ENCODE measurements around the gene GGT6.

The GGT6 gene

DNA sequence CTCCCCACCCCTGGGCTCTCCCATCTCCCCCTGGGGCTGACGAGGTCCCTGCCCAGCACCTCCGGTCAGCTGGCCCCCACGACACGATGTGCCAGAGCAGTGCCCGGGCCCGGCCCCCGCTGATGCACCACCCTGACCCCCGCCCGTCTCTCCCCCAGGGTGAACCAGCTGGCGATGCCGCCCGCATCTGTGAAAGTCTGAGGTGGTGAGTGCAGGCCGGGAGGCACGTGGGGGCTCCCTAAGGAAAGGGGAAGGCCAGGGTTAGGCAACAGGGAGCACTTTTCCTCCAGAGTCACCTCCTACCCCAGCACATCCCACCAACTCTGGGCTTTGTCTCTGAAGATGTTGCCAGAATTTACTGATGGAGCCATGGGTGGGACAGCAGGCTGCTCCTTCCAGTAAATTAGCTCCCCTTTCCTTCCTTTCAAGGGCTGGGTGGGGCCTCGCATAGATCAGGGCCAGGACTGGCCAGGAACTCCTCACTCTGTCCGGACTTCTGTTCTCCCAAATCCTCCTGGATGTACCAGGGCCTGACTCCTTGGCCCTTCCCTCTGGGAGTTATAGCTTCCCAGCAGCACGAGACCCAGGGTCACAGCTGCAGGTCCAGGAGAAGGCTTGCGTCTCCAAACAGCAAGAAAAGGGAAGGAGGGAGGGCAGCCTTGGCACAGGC, 23.5 kb downstream of the GGT6 start:
- no peak for DNase-seq

DNA sequence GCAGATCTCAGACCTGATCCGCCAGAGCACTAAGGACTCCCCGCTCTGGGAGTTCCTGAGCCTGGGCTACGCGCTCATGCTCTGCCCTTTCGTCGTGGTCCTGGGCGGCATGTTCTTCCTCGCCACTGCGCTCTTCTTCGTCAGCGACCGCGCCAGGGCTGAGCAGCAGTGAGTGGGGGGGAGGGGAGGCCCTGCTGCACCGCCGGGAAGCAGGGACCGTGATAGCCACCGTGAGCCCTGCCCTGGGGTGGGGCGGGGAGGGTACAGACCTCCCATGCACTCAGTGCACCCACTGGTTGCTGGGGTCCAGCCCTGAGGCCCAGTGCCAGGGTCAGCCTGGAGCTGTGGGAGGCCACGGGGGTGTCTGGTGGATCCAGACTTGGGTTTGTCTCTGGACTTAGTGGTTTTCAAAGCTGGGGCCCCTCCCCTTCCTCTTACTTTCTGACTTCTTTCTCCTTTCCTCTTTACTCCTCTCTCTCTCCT, 24.1 kb downstream of the GGT6 start:
- DNase-seq: no peak

DNA sequence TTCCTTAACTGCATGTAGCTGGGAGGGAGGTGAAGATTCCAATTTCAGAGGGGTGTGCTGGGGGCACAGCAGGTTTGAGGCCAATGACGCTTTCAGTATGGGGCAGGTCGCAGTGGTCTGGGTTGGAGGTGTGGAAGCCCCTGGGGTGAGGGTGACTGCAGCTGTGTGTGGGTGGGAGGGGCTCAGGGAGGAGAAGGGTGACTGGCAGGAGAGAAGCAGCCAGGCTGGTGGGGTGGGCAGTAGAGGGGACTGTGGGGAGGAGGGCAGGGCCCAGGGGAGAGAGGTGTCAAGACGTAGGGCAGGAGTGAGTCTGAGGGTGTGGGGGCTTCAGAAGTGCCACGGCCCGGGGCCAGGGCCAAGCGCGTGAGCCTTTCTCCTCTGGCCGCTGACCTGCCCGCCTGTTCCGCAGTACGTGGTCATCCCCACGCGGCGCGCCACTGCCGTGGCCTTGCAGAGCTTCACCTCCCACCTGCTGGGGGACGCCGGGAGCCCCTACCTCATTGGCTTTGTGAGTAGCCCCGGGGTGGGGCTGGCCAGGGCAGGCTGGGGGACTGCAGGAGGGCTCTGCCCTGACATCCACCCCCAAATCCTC, 24.6 kb downstream of the GGT6 start:
- DNase-seq: no peak

DNA sequence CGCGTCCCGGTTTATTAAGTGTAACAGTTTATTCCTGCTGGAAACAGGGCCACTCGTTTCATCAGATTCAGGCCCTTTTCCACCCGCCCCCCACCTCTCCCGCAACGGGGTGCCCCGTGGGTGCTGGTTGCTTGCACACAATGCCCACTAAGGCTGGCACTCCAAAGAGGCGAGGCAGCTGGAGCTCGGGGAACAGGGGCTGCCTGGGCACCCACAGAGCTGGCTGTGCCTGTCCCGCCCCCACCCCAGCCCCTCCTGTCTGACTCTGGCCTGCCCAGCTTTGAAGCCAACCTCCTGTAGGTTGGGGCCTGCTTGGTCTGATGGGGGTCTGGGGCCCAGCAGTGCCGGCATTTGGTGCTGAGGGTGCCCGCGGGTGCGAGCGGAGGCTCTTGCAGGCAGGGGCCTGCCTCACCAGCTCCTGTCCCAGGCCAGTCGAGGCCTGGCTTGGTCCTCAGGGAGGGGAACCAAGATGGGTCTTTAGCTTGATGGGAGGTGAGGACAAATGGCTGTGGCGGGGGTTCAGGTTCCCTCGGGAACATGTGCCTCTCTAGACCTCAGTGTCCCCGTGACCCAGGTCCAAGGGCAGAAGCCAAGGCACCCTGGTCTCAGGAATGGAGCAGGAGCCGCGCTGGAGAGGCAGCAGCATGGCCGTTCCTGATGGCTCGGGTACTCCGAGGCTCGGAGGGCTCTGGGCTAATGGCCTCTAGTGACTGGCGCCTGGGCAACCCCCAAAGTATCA, 25.3 kb downstream of the GGT6 start:
- no peak for DNase-seq

DNA sequence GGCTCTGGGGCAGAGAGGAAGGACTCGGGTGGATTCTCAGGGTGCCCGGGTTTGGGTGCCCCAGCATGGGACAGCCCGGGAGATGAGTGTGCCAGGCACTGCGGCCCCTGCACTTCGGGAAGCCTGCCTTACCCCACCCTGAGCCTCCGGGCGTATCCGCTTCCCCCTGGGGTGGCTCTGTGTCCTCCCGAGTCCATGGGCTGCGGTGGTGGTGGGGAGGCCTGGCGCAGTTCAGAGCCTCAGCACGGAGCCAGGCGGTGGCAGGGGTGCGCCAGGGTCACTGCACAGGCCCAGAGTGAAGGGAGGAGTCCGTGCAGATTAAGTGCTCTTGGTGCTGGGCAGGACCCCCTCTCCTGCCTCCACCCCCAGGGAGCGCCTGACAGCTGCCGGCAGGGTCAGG, 25.9 kb downstream of the GGT6 start:
- DNase-seq: no peak

DNA sequence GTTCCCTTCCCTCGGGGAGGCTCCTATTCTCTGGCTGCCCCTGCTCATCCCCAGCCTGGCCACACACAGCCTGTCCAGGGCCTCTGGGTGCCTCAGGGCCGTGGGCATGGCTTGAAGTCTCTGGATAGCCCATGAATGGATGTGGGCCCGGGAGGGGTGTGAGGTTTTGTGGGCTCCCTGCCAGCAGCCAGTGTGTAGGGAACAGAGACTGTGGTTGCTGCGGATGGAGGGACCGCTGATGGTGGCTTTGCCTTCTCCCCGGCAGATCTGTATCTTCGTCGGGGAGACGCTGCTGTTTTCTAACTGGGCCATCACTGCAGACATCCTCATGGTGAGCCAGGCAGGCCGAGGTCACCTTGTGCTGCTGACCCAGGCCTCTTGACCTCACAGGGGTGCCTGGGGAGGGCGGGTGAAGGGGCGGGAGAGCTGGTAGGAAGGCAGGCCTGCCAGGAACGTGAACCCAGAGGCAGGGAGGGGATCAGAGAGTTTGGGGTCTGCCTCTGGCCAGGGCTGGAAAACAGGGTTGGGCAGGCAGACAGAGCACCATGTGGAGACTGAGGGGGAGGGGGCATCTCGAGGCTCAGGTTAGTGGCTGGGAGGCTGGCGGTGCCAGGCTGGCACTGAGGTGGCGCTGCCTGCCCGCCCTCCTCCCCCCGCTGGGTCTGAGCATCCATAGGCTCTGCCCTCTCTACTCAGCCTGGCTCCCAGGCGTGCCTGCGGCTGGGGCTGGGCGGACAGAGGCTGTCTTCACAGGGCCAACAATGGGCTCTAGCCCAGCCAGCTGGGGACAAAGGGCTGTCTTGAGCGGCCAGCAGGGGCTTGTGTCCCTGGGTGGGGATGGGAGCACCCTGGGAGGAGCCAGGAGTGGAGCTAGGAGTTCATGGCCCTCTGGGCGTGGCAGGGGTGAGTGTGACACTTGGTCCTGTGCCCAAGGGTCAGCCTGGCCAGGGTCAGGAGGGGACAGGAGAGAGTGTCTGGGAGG, 26.6 kb downstream of the GGT6 start:
- DNase-seq: no peak

DNA sequence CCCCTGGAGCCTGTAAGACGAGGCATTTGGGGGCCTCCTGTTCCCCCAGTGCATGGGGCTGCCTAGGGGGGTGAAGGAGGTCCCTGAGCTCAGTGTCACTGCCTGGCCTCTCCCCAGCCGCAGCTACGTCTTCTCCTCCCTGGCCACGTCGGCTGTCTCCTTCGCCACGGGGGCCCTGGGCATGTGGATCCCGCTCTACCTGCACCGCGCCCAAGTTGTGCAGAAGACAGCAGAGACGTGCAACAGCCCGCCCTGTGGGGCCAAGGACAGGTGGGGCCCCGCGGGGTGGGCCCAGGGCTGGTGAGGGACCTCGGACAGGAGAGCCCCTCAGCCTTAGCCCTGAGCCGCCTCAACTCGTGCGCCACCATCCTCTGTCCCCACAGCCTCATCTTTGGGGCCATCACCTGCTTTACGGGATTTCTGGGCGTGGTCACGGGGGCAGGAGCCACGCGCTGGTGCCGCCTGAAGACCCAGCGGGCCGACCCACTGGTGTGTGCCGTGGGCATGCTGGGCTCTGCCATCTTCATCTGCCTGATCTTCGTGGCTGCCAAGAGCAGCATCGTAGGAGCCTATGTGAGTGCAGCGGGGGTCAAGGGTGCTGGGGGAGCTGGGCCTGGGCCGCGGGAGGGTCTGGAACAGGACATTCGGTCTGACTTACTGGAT, 27.4 kb downstream of the GGT6 start:
- no peak for DNase-seq

DNA sequence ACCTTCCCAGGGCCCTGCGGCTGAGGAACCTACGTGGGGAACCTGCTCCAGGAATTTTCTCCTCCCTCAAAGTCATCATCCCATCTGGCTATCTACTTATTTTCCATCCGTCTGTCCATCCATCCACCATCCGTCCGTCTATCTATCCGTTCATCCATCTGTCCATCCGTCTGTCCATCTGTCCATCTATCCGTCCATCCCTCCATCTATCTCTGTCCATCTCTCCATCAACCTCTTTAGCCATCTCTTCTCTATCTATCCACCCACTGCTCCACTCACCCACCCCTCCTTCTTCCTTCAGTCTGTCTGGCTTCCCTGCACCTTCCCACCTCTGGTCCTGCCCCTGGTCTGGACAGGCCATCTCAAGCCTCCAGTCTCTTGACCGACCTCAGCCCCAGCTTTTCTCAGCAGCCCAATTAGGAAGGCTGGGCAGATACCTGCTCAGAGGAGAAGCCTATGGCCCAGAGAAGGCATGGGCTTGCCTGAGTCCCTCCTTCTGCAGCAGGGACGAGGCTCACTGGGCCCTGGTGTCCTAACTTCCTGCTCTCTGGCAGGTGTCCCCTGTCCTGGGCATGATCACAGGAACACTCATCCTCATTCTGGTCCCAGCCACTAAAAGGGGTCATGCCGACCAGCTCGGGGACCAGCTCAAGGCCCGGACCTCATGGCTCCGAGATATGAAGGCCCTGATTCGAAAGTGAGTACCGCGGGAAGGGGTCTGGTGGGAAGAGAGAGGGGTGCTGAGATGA, 28.2 kb downstream of the GGT6 start:
- no peak for DNase-seq

DNA sequence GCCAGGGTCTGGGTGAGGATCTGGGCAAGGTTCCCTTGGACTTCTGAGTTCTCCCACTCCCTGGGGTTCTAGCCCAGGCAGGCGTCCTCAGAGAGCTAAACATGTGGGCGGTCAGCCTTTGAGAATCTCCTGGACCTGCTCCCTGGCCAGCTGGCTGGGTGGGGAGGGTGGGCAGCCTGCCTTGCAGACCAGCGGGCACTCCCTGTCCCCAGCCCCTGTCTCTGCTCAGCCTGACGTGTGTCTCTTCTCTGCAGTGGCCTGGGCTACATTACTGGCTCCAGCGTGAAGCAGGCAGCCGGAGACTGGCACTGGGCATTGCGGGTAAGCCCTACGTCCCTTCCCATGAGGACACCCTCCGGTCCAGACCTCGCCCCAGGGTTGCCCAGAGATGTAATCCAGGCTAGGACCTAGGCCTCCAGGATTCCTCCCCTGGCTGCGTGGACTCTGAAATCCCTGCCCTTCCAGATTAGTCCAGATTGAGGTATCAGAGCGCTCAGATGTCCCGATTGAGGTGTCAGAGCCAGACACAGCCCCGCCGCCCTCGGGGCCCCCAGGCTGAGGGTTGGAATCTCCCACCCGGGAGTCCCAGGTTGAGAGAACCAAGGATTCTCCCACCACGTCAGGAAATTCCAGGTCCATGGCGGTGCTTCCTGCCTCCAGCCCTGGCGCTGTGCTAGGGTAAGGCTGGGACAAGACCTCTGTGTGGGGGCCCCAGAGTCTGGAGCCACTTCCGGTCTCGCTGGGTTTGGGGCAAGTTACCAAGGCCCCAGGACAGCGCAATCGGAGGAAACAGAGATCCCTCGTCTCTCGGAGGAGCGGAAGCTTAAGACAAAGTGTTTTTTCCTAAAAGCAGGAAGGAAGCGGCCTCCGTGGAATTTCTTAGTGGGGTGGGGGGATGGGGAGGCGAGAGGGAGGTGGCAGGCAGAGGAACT, 29.3 kb downstream of the GGT6 start:
- DNase-seq: no peak

DNA sequence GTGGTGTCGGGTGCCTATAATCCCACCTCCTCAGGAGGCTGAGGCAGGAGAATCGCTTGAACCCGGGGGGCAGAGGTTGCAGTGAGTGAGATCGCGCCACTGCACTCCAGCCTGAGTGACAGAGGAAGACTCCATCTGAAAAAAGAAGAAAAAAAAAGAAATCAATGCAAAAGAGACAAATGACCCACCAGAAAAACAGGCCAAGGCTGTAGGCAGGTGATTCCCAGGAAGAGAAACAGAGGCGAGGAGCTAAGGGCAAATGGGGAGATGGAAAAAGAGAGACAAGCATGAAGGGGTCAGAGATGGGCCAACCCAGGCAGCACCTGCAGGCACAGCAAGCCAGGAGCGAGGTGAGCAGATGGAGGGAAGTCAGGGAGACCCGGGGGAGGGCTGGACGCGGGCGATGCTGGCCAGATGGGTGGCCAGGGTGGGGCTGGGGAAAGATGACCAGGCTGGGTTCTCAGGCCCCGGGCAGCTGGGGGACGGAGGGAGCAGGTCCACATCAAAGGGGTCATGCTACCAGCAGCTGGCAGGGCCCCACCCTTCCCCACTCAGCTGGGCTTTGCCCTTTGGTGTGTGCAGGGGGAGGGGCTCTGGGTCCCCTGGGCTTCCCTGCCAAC, 30.7 kb downstream of the GGT6 start:
- no peak for DNase-seq

DNA sequence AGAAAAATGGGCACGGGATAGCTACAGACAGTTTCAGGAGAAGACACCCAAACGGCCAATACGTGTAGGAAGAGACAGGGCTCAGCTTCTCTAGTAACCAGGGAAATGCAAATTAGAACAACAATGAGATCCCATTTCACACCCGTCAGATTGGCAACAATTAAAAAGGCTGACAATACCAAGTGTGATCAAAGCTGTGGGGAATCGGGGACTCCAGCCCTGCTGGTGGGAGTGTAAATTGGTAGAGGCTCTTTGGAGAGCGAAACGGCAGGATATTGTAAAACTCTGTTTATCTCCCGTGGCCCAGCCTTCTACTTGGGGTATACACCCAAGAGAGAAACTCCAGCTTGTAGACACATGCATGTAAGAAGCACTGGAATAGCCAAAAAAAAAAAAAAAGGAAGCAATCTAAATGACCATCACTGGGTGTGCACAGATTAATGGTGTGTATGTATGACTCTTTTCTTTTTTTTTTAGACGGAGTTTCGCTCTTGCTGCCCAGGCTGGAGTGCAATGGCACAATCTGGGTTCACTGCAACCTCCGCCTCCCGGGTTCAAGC, 32.7 kb downstream of the GGT6 start:
- DNase-seq: no peak

DNA sequence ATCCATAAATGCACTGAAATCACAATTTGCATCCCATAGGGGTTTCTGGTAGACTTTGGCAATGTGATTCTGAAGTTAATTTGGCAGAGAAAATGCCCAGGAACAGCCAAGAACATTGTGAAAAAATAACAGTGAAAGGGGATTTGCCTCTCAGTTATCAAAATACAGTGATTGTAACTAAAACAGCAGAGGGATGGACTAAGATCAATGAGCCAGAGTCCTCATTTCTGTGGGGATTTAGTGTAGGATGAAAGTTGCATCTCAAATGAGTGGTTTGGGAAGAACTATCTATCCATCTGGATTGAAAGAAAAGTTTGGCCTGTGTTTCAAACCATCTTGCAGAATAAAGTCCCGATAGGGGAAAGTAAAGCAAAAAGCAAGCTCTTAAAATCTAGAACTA, 33.2 kb downstream of the GGT6 start:
- no peak for DNase-seq

DNA sequence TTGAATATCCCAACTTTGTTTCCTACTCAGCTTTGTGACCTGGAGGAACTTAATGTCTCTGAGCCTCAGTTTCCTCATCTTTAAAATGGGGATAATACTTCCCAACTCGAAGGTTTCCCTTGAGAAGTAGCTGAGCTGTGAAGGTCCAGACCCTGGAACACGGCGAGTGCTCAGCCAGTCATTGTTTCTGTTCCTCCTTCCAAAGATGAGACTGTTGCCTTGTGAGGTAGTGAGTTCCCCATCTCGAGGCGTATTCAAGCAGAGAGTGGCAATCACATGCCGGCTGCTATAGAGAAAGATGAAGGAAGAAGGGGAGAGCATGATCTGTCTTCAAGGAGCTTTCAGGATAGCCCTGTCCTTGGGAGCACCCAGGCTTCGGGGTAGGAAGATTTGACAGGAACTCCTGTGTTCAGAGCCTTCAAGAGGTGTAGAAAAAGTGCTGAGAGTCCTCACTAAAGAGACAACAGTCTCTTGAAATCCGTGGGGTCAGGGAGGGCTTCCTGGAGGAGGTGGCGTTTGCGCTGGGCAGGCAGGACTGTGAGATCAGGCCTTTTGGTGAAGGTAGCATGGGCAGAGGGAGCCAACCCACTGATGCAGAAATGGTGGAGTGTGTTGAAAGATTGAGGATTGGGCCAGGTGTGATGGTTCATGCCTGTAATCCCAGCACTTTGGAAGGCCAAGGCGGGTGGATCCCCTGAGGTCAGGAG, 34.5 kb downstream of the GGT6 start:
- no peak for DNase-seq

DNA sequence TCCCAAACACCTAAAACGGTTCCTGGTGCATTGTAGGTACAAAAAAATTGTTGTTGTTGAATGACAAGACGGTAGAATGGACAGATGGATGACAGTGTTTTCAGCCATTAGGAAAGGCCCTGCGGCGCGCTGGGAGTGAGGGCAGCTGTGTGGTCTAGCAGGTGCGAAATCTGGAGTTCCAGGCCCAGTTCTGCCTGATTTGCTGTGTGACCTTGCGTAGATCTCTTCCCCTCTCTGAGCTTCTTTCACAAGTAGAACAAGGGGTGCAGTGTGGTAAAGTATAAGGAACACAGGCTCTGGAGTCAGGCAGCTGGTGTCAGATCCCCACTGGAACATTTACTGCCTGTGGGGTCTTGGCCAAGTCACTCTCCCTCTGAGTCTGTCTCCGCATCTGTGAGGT, 36.4 kb downstream of the GGT6 start:
- no peak for DNase-seq

DNA sequence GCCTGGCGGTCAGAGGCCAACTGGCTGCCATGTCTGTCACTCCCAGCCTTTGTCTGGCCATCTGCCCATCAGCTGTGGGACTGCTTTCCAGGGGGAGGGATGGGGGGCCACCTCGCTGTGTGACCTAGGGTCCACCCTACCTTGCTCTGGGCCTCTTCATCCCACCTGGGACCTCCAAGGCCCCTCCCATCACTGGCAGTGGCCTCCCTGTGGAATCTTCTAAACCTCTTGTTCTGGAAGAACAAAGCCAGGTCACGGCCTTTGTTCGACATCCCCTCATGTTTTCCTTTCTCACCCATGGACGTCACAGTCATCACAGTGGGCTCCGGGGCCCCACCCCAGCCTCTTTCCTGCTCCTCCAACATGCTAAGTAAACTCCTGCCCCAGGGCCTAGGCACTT, 37.7 kb downstream of the GGT6 start:
- no peak for DNase-seq

DNA sequence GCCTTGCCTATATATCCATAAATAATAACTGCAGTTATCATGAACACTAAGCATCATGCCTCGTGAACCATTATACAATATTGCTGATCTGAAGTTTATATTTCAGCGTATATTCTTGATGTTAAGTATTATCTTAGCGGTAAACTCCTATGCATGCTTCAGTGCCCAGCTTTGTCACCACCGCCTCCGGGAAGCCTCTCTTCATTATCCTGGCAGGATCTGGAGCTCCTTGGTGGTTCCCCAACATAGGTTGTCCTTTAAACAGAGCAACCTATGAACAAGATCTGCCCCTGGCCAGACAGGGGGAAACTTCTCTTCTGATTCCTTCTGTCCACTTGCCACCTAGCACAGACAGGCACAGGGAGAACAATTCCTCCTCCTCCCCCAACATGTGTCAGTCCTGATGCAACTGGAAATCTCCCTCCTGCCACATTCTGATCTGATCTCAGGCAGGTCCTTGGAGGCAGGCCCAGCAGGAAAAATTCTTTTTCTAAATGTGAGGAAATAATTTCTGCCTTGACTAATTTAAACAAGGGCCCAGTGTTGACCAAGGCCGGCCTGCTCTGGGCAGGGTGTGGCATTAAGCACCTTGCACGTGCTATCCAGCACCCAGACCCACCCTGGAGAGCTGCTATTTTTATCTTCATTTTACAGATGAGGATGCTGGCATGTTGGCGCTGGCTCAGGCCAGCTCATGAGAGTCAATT, 39.3 kb downstream of the GGT6 start:
- DNase-seq: no peak

DNA sequence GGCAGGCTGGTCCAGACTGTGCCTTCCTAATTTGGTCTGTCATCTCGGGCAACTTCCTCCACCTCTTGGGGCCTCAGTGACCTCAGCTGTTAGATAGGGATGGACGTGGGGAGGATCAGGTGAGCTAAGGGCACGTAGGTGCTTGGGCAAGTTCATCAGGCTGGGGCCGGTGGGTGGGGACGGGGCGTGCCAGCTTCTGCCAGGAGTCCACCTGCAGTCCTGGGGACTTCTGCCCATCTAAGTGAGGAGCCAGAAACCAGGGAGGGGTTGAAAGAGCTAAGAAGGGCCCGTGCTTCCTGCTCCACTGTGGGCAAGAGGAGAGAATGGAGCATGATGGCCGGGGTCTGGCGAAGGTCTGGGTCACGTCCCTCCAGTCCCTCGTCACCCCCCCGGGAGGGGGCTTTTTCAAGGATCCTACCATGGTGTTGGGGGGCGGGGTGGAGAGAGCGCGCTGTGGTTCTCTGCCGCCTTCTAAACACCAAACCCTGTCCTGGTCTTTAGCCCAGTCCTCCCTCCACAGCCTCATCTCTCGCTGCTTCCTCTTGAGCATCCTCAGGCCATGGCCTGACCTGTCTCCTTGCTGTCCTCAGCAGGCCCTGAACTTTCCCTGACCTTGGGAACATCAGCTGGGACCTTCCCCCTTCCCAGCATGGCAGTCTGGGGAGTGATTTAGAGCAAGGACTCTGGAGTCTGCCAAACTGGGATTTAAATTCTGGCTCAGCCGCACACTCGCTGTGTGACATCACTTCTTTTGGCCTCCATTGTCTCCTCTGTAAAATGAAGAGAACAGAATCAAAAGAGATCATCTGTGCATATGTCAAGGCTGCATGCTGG, 40.1 kb downstream of the GGT6 start:
- DNase-seq: no peak

Data from NCI-H1417 treated with DMSO at 0.1 percent for 48 hours (cell line).